Nephron (organoid): ENCODE measurements around the gene FRMPD1.

Experiments
- H3K27ac Mint-ChIP-seq, 3 experiments: 2 replicates each; pipeline ENCODE4 v1.8.0; 2020; ENCODE audit warnings: mixed read lengths in 3 of 3, mild to moderate bottlenecking in 2 of 3, moderate library complexity in 1 of 3
- H3K27me3 Mint-ChIP-seq: 2 replicates; pipeline ENCODE4 v1.8.0; 2021; ENCODE audit warnings: low read depth, mild to moderate bottlenecking, moderate library complexity, mixed read lengths
- H3K36me3 Mint-ChIP-seq: 2 replicates; pipeline ENCODE4 v1.8.0; 2020; ENCODE audit warnings: low read depth, mixed read lengths
- H3K4me1 Mint-ChIP-seq: 2 replicates; pipeline ENCODE4 v1.8.0; 2020; ENCODE audit warnings: mixed read lengths
- H3K4me3 Mint-ChIP-seq, 3 experiments: 2 replicates each; pipeline ENCODE4 v1.8.0; 2020; ENCODE audit warnings: mild to moderate bottlenecking in 3 of 3, mixed read lengths in 3 of 3, moderate library complexity in 2 of 3
- H3K9me3 Mint-ChIP-seq: 2 replicates; pipeline ENCODE4 v1.8.0; 2020; ENCODE audit warnings: mixed read lengths
- TF ChIP-seq, protein P1 (sequence below), 3 experiments: fragments of 200-600 bp; sonication (generic); IDR thresholded peaks; one replicate each; pipeline ENCODE4 v1.5.0; 2021; ENCODE audit warnings: antibody characterized with exemption in 3 of 3; ENCODE audit not compliant: unreplicated experiment in 3 of 3

The FRMPD1 gene

DNA sequence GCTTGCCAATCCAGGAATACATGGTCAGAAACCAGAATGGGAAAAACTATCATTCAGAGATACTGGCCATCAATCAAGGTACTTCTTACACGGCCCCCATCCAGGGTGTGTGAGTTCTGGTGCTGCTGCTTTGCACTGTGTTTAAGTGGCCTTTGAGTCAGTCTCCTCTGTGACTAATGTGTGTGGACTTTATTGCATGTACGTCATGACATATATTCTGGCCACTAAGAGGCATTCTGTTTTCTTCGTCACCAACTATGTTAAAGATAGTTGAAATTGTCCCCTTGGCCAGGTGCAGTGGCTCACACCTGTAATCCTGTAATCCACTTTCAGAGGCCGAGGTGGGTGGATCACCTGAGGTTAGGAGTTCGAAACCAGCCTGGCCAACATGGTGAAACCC, 125.6 kb downstream of the FRMPD1 start:
- no peaks in the 10 kb centered on the region for H3K9me3 Mint-ChIP-seq
- H3K27me3 Mint-ChIP-seq, result no peaks in the 10 kb centered on the region
- H3K27ac Mint-ChIP-seq, result no peak overlapping the region
- H3K4me1 Mint-ChIP-seq, result no peaks in the 10 kb centered on the region
- TF ChIP-seq, protein P1, sequence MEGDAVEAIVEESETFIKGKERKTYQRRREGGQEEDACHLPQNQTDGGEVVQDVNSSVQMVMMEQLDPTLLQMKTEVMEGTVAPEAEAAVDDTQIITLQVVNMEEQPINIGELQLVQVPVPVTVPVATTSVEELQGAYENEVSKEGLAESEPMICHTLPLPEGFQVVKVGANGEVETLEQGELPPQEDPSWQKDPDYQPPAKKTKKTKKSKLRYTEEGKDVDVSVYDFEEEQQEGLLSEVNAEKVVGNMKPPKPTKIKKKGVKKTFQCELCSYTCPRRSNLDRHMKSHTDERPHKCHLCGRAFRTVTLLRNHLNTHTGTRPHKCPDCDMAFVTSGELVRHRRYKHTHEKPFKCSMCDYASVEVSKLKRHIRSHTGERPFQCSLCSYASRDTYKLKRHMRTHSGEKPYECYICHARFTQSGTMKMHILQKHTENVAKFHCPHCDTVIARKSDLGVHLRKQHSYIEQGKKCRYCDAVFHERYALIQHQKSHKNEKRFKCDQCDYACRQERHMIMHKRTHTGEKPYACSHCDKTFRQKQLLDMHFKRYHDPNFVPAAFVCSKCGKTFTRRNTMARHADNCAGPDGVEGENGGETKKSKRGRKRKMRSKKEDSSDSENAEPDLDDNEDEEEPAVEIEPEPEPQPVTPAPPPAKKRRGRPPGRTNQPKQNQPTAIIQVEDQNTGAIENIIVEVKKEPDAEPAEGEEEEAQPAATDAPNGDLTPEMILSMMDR (IDR thresholded peaks at IDR 0.05; ENCODE audit: unreplicated experiment in 3 of 3), result no peak
- peaks cover 62% of the 10 kb centered on the region for H3K36me3 Mint-ChIP-seq
- no peak overlapping the region for H3K4me3 Mint-ChIP-seq

DNA sequence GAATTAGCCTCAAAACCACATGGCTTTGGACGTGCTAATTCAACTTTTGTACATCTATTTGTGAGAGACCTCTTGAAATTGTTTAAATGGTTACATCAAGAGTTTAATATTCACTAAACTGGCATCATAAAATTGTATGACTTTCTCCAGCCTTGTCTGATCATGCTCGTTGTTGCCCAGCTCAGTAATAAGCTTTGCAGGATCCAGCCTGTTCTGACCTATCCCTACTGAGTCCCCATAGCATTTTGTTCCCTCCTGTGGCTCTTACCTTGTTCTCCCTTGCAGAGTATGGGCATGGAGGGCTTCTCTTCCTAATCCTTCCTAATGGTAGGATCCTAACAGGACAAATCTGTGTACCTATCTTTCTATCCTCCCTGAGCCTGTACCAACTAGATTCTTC, 127.8 kb downstream of the FRMPD1 start:
- no peak overlapping the region for H3K4me3 Mint-ChIP-seq
- peaks cover 68% of the 10 kb centered on the region for H3K36me3 Mint-ChIP-seq
- H3K9me3 Mint-ChIP-seq, result no peaks in the 10 kb centered on the region
- no peaks in the 10 kb centered on the region for H3K27me3 Mint-ChIP-seq
- H3K4me1 Mint-ChIP-seq, result peaks cover 8% of the 10 kb centered on the region
- no peak overlapping the region for H3K27ac Mint-ChIP-seq
- TF ChIP-seq, protein P1 (IDR thresholded peaks at IDR 0.05; ENCODE audit: unreplicated experiment in 3 of 3), result no peak

DNA sequence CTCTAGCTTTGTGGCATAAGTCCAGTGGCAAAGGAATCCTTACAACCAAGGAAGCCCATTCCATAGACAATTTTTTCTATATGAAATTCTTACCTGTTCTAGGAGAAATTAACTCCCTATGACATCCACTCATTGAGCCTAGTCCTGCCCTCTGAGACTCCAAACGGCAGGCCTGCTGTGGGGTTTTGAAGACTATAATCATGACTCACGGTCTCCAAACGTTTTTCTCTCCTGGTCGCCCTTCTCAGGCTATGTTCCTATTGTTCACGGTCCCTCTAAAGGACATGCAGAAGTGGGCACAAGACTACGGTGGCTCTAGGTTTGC, 133.5 kb downstream of the FRMPD1 start:
- Mint-ChIP-seq H3K4me1 (peaks cover 21% of the 10 kb centered on the region), H3K36me3 (peaks cover 39% of the 10 kb centered on the region), H3K27ac (peak overlapping the region in 2 of 3 experiments; percentile 85 to 95), H3K4me3 (peak overlapping the region; percentile 99 to 100 (median 99)), H3K27me3 (no peaks in the 10 kb centered on the region), H3K9me3 (no peaks in the 10 kb centered on the region)
- TF ChIP-seq, protein P1 (IDR thresholded peaks at IDR 0.05; ENCODE audit: unreplicated experiment in 3 of 3), result no peak

DNA sequence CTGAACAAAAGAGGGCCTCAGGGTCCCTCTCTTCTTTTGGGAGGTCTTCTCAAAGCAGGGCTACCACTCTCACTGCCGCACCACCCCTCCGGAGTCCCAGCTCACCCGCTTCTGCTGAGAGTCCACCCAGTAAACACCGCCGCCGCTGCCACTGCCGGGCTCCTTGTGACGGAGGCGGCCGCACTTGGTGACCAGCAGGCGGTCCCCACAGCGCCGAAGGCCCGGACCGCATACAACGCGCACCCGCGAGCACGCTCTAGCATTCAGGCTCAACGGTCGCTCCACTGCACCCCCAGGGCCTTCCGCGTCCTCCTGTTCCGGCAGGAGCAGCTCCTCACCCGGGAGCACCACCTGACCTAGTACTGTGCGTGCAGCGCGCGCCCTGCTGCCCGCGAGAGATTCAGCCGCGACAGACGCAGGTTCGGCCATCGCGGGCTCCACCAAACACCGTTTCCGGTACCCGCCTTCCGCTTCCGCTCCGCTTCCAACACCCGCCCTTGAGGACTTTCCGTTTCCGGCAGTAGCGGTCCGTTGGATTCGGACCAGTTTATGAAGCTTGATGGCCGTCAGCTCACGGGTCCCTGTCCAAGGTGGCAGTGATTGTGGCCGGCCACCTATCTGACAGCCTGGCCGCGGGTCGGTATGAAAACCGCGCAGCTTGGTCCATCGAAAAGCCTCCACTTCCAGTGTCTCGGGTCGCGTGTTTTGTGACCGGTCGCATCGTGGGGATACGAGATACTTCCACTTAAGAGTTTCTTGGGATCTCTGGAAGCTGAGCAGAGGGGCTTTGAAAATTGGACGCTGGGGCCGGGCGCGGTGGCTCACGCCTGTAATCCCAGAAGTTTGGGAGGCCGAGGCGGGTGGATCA, 134.1 kb downstream of the FRMPD1 start, which contains the start of gene EXOSC3:
TSS of gene EXOSC3 (minus strand) at position 449 of the 868 bp plus-strand sequence. CDS start at position 429, 20 bp downstream.
- H3K27me3 Mint-ChIP-seq, result no peaks in the 10 kb centered on the region
- H3K4me3 Mint-ChIP-seq, result peak within 1 kb of the TSS; percentile 99 to 100 (median 99)
- TF ChIP-seq, protein P1 (IDR thresholded peaks at IDR 0.05; ENCODE audit: unreplicated experiment in 3 of 3), result no peak
- H3K4me1 Mint-ChIP-seq, result peaks cover 21% of the 10 kb centered on the region
- no peaks in the 10 kb centered on the region for H3K9me3 Mint-ChIP-seq
- H3K36me3 Mint-ChIP-seq, result peaks cover 34% of the 10 kb centered on the region
- H3K27ac Mint-ChIP-seq, result peak within 1 kb of the TSS; percentile 74 to 95 (median 85)

DNA sequence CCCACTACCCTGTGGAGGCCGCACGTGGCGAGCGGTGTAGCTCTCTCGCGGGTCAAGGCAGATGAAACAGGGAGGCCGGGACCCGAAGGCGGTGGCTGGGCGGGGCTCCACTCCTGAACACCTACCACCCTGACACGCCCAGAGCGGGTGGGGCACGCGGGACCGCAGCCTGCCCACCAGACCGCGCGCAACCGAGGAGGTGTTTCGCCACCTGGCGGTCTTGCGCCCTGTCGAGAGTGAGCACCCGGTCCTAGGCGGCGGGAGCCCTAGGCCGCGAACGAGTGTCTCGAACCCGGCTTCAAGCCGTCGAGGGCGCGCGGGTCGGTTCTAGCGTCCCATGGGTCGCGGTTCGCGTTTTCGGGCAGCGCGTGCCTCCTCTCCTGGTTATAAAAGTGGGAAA, 136.3 kb downstream of the FRMPD1 start:
- Mint-ChIP-seq H3K4me3 (no peak overlapping the region), H3K27ac (no peak overlapping the region), H3K27me3 (no peaks in the 10 kb centered on the region), H3K36me3 (peaks cover 17% of the 10 kb centered on the region), H3K9me3 (no peaks in the 10 kb centered on the region), H3K4me1 (peaks cover 21% of the 10 kb centered on the region)
- TF ChIP-seq, protein P1 (IDR thresholded peaks at IDR 0.05; ENCODE audit: unreplicated experiment in 3 of 3), result no peak

DNA sequence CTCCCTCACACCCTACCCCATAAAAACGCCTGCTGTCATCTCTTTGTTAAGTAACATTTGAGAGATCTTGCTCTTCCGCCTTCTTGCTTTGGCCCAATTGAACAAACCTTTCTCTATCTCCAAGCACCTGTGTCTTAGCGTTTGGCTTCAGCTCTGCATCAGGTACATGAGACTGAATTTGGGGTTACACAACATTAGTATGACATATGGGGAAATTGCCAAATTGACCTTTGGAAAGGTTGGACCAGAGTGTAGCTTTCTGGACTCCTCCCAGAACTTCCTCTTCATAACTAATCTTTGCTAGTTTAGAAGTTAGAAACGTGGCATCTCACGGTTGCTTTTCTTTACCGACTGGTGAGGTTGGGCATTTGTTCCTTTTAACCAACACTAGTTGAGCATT, 137.6 kb downstream of the FRMPD1 start:
- Mint-ChIP-seq H3K4me1 (peaks cover 12% of the 10 kb centered on the region), H3K9me3 (no peaks in the 10 kb centered on the region), H3K27me3 (no peaks in the 10 kb centered on the region), H3K4me3 (peak overlapping the region; percentile 53 to 76 (median 63)), H3K27ac (no peak overlapping the region), H3K36me3 (peaks cover 4% of the 10 kb centered on the region)
- TF ChIP-seq, protein P1 (IDR thresholded peaks at IDR 0.05; ENCODE audit: unreplicated experiment in 3 of 3), result no peak
